Measurements from ENCODE around the gene SRP72. TPM values are rescaled to one million over a fixed set of nuclear protein-coding genes. Genes with fewer than 3 reads are reported as not detected.

Gene SRP72
- total RNA-seq, 1 experiment from 2014 or later: 92.4 TPM

- Histone ChIP-seq H3K27ac (no peak overlapping the region), H3K4me1 (replicated peaks; ENCODE audit: insufficient read depth) (0 out of 2 replicates have a peak, but pooled peaks cover 5% of the 10 kb centered on the region), H3K36me3 (ENCODE audit: low read depth) (no peaks in the 10 kb centered on the region), H3K9me2 (ENCODE audit: insufficient read depth) (no peaks in the 10 kb centered on the region), H3K9me3 (ENCODE audit: insufficient read depth, low read depth) (no peaks in the 10 kb centered on the region), H4K20me1 (ENCODE audit: insufficient read depth) (no peaks in the 10 kb centered on the region), H3F3A (ENCODE audit: insufficient read depth, low read depth) (no peaks in the 10 kb centered on the region; the same call in 1 of the 2 replicates), H3K4me3 (peak overlapping the region; percentile 73), H2AFZ (peak overlapping the region; percentile 97), H3K4me2 (peak overlapping the region; percentile 87), H3K27me3 (ENCODE audit: insufficient read depth, low read depth) (no peaks in the 10 kb centered on the region), H3K79me2 (ENCODE audit: low read depth) (no peaks in the 10 kb centered on the region)
- ChIA-PET POLR2A (ENCODE audit: unreplicated experiment) (interaction anchor here (0.7 kb wide), 1 partner anchor 13 kb away, joined by 5 read pairs; no protein-coding TSS in a partner anchor), CTCF (no interaction called here)
- DNase-seq: no peak
- intact Hi-C loops (cut with micrococcal nuclease; ENCODE audit: unreplicated experiment): no loop called here
- no peak for TF ChIP-seq EZH2 (IDR thresholded peaks at IDR 0.05; ENCODE audit: low read depth)
- TF ChIP-seq, protein P1, sequence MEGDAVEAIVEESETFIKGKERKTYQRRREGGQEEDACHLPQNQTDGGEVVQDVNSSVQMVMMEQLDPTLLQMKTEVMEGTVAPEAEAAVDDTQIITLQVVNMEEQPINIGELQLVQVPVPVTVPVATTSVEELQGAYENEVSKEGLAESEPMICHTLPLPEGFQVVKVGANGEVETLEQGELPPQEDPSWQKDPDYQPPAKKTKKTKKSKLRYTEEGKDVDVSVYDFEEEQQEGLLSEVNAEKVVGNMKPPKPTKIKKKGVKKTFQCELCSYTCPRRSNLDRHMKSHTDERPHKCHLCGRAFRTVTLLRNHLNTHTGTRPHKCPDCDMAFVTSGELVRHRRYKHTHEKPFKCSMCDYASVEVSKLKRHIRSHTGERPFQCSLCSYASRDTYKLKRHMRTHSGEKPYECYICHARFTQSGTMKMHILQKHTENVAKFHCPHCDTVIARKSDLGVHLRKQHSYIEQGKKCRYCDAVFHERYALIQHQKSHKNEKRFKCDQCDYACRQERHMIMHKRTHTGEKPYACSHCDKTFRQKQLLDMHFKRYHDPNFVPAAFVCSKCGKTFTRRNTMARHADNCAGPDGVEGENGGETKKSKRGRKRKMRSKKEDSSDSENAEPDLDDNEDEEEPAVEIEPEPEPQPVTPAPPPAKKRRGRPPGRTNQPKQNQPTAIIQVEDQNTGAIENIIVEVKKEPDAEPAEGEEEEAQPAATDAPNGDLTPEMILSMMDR (conservative IDR thresholded peaks at IDR 0.05): no peak
- BruUV-seq (replicated peaks): no TSS peak
Measured at GRCh38 chr4:56531149-56531770, 63.8 kb downstream of the SRP72 start.

- CTCF ChIA-PET: no interaction called here
- H3K9me3 ChIP-seq (ENCODE audit: insufficient read depth, low read depth): no peaks in the 10 kb centered on the region
Measured at GRCh38 chr4:56531823-56532222, 64.4 kb downstream of the SRP72 start.

DNA sequence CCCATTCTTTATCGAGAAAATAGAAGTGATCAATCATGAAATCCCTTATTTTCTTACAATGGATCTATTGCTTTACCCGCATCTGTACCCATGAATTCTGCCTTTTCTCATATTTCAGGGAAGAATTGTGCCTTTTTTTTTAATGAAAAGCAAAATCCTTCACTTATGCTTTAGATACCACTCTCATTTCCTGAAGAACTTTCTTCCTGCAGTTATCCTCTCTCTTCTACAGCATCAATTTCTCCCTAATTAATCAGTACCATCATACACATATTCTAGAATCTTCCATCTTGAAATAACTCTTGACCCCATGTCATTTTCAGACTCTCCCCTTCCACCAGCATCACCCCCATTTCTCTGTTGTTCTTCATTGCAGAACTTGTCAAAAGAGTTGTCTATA is 64.8 kb downstream of the SRP72 start:
- BruUV-seq (replicated peaks): no TSS peak
- H3K9me2 ChIP-seq (ENCODE audit: insufficient read depth): no peaks in the 10 kb centered on the region
- POLR2A ChIA-PET (ENCODE audit: unreplicated experiment): interaction anchor here (0.5 kb wide), 1 partner anchor 21 kb away, joined by 12 read pairs; no protein-coding TSS in a partner anchor
- CTCF ChIA-PET: no interaction called here
- no peak overlapping the region for H3K27ac ChIP-seq
- H3K4me1 ChIP-seq (replicated peaks; ENCODE audit: insufficient read depth): 0 out of 2 replicates have a peak, but pooled peaks cover 5% of the 10 kb centered on the region
- no peak overlapping the region for H2AFZ ChIP-seq
- H3K4me2 ChIP-seq: no peak overlapping the region
- no peaks in the 10 kb centered on the region for H3K36me3 ChIP-seq (ENCODE audit: low read depth)
- H3K27me3 ChIP-seq (ENCODE audit: insufficient read depth, low read depth): no peaks in the 10 kb centered on the region
- H4K20me1 ChIP-seq (ENCODE audit: insufficient read depth): no peaks in the 10 kb centered on the region
- no peak for TF ChIP-seq EZH2 (IDR thresholded peaks at IDR 0.05; ENCODE audit: low read depth)
- TF ChIP-seq, protein P1 (conservative IDR thresholded peaks at IDR 0.05): no peak
- H3K9me3 ChIP-seq (ENCODE audit: insufficient read depth, low read depth): no peaks in the 10 kb centered on the region
- H3K4me3 ChIP-seq: no peak overlapping the region
- H3K79me2 ChIP-seq (ENCODE audit: low read depth): no peaks in the 10 kb centered on the region
- DNase-seq: no peak
- intact Hi-C loops (cut with micrococcal nuclease; ENCODE audit: unreplicated experiment): no loop called here
- H3F3A ChIP-seq (ENCODE audit: insufficient read depth, low read depth): no peaks in the 10 kb centered on the region; the same call in 1 of the 2 replicates

More at GRCh38 chr4:56531823-56532222, 64.4 kb downstream of the SRP72 start:
- POLR2A ChIA-PET (ENCODE audit: unreplicated experiment): no interaction called here
- H3K27me3 ChIP-seq (ENCODE audit: insufficient read depth, low read depth): no peaks in the 10 kb centered on the region
- H2AFZ ChIP-seq: no peak overlapping the region
- DNase-seq: no peak
- no peak overlapping the region for H3K27ac ChIP-seq
- H3K4me3 ChIP-seq: no peak overlapping the region
- H3K4me1 ChIP-seq (replicated peaks; ENCODE audit: insufficient read depth): 0 out of 2 replicates have a peak, but pooled peaks cover 5% of the 10 kb centered on the region
- no TSS peak for BruUV-seq (replicated peaks)
- no peaks in the 10 kb centered on the region for H4K20me1 ChIP-seq (ENCODE audit: insufficient read depth)
- TF ChIP-seq EZH2 (IDR thresholded peaks at IDR 0.05; ENCODE audit: low read depth): no peak
- TF ChIP-seq, protein P1 (conservative IDR thresholded peaks at IDR 0.05): no peak
- no peaks in the 10 kb centered on the region for H3K9me2 ChIP-seq (ENCODE audit: insufficient read depth)
- intact Hi-C loops (cut with micrococcal nuclease; ENCODE audit: unreplicated experiment): no loop called here
- H3F3A ChIP-seq (ENCODE audit: insufficient read depth, low read depth): no peaks in the 10 kb centered on the region; the same call in 1 of the 2 replicates
- no peaks in the 10 kb centered on the region for H3K79me2 ChIP-seq (ENCODE audit: low read depth)
- H3K4me2 ChIP-seq: 0 out of 2 replicates have a peak overlapping the region, but pooled peaks have one; percentile 87
- no peaks in the 10 kb centered on the region for H3K36me3 ChIP-seq (ENCODE audit: low read depth)

All from PC-9 (cell line).